Stomach smooth muscle (tissue), 2 donors: Measurements from ENCODE around the gene SLC9A2.

Experiments
- H3K27ac ChIP-seq: one replicate; pipeline ENCODE4 v1.7.0; 2013; ENCODE audit warnings: mild to moderate bottlenecking, low read length, inconsistent platforms
- H3K27me3 ChIP-seq, 2 donors: one replicate each; pipeline ENCODE4 v1.7.0; 2013; ENCODE audit warnings: low read length in 2 of 2; ENCODE audit not compliant: insufficient read depth in 2 of 2, control insufficient read depth in 1 of 2
- H3K36me3 ChIP-seq, 2 donors: one replicate each; pipeline ENCODE4 v1.7.0; 2013; ENCODE audit warnings: low read length in 2 of 2; ENCODE audit not compliant: control insufficient read depth in 2 of 2, insufficient read depth in 2 of 2
- H3K4me1 ChIP-seq: one replicate; pipeline ENCODE4 v1.7.0; 2013; ENCODE audit warnings: low read length; ENCODE audit not compliant: control insufficient read depth, insufficient read depth
- H3K4me3 ChIP-seq, 2 donors: one replicate each; pipeline ENCODE4 v1.7.0; 2013; ENCODE audit warnings: low read length in 2 of 2
- H3K9ac ChIP-seq, 2 donors: one replicate each; pipeline ENCODE4 v1.7.0; 2013; ENCODE audit warnings: low read length in 2 of 2, mild to moderate bottlenecking in 1 of 2
- H3K9me3 ChIP-seq, 2 donors: one replicate each; pipeline ENCODE4 v1.7.0; 2013; ENCODE audit warnings: low read length in 2 of 2; ENCODE audit not compliant: control insufficient read depth in 2 of 2
- donor health status: healthy.
- donor health status: Pancreatic carcinoma.

The SLC9A2 gene

GRCh38 chr2:102639429-102639828 is 20.1 kb downstream of the SLC9A2 start:
- Histone ChIP-seq H3K27ac (no peak overlapping the region), H3K27me3 (peaks cover 0 to 5% of the 10 kb centered on the region in 2 donors), H3K9ac (no peak overlapping the region), H3K4me1 (no peaks in the 10 kb centered on the region), H3K9me3 (no peaks in the 10 kb centered on the region), H3K4me3 (no peak overlapping the region), H3K36me3 (no peaks in the 10 kb centered on the region)

GRCh38 chr2:102652126-102652525 is 32.8 kb downstream of the SLC9A2 start:
- H3K4me1 ChIP-seq, result no peaks in the 10 kb centered on the region
- no peak overlapping the region for H3K27ac ChIP-seq
- no peaks in the 10 kb centered on the region for H3K27me3 ChIP-seq
- H3K36me3 ChIP-seq, result no peaks in the 10 kb centered on the region
- H3K4me3 ChIP-seq, result no peak overlapping the region
- no peaks in the 10 kb centered on the region for H3K9me3 ChIP-seq
- H3K9ac ChIP-seq, result no peak overlapping the region

GRCh38 chr2:102657770-102658169 is 38.4 kb downstream of the SLC9A2 start:
- H3K27ac ChIP-seq, result no peak overlapping the region
- no peak overlapping the region for H3K9ac ChIP-seq
- no peaks in the 10 kb centered on the region for H3K4me1 ChIP-seq
- no peaks in the 10 kb centered on the region for H3K36me3 ChIP-seq
- no peak overlapping the region for H3K4me3 ChIP-seq
- H3K27me3 ChIP-seq, result no peaks in the 10 kb centered on the region
- no peaks in the 10 kb centered on the region for H3K9me3 ChIP-seq

GRCh38 chr2:102660070-102660469 is 40.7 kb downstream of the SLC9A2 start:
- Histone ChIP-seq H3K4me1 (no peaks in the 10 kb centered on the region), H3K27ac (no peak overlapping the region), H3K4me3 (no peak overlapping the region), H3K9ac (no peak overlapping the region), H3K27me3 (no peaks in the 10 kb centered on the region), H3K9me3 (no peaks in the 10 kb centered on the region), H3K36me3 (no peaks in the 10 kb centered on the region)

GRCh38 chr2:102660574-102660973 is 41.2 kb downstream of the SLC9A2 start:
- no peaks in the 10 kb centered on the region for H3K36me3 ChIP-seq
- no peaks in the 10 kb centered on the region for H3K4me1 ChIP-seq
- H3K9me3 ChIP-seq, result no peaks in the 10 kb centered on the region
- no peak overlapping the region for H3K27ac ChIP-seq
- H3K27me3 ChIP-seq, result no peaks in the 10 kb centered on the region
- H3K9ac ChIP-seq, result no peak overlapping the region
- no peak overlapping the region for H3K4me3 ChIP-seq

- H3K4me1 ChIP-seq, result no peaks in the 10 kb centered on the region
- H3K9ac ChIP-seq, result no peak overlapping the region
- H3K4me3 ChIP-seq, result no peak overlapping the region
- no peaks in the 10 kb centered on the region for H3K36me3 ChIP-seq
- no peaks in the 10 kb centered on the region for H3K27me3 ChIP-seq
- no peak overlapping the region for H3K27ac ChIP-seq
- no peaks in the 10 kb centered on the region for H3K9me3 ChIP-seq
These were observed 42.5 kb downstream of the SLC9A2 start for GRCh38 chr2:102661846-102662245.

GRCh38 chr2:102662833-102663232 is 43.5 kb downstream of the SLC9A2 start:
- Histone ChIP-seq H3K27me3 (no peaks in the 10 kb centered on the region), H3K9ac (no peak overlapping the region), H3K9me3 (no peaks in the 10 kb centered on the region), H3K4me1 (no peaks in the 10 kb centered on the region), H3K4me3 (no peak overlapping the region), H3K36me3 (no peaks in the 10 kb centered on the region), H3K27ac (no peak overlapping the region)

GRCh38 chr2:102663381-102663780 is 44.0 kb downstream of the SLC9A2 start:
- Histone ChIP-seq H3K4me1 (no peaks in the 10 kb centered on the region), H3K36me3 (no peaks in the 10 kb centered on the region), H3K9me3 (no peaks in the 10 kb centered on the region), H3K9ac (no peak overlapping the region), H3K4me3 (no peak overlapping the region), H3K27me3 (no peaks in the 10 kb centered on the region), H3K27ac (no peak overlapping the region)

GRCh38 chr2:102664471-102664909 is 45.1 kb downstream of the SLC9A2 start:
- no peak overlapping the region for H3K27ac ChIP-seq
- H3K9me3 ChIP-seq, result no peaks in the 10 kb centered on the region
- no peak overlapping the region for H3K9ac ChIP-seq
- no peaks in the 10 kb centered on the region for H3K27me3 ChIP-seq
- no peak overlapping the region for H3K4me3 ChIP-seq
- H3K36me3 ChIP-seq, result no peaks in the 10 kb centered on the region
- H3K4me1 ChIP-seq, result no peaks in the 10 kb centered on the region

GRCh38 chr2:102667072-102667471 is 47.7 kb downstream of the SLC9A2 start:
- Histone ChIP-seq H3K27ac (no peak overlapping the region), H3K9ac (no peak overlapping the region), H3K9me3 (no peaks in the 10 kb centered on the region)

GRCh38 chr2:102668171-102668570 is 48.8 kb downstream of the SLC9A2 start:
- H3K36me3 ChIP-seq, result no peaks in the 10 kb centered on the region
- H3K27ac ChIP-seq, result no peak overlapping the region
- H3K4me1 ChIP-seq, result no peaks in the 10 kb centered on the region
- H3K27me3 ChIP-seq, result no peaks in the 10 kb centered on the region
- H3K9ac ChIP-seq, result no peak overlapping the region
- no peaks in the 10 kb centered on the region for H3K9me3 ChIP-seq
- no peak overlapping the region for H3K4me3 ChIP-seq

More at GRCh38 chr2:102667072-102667471, 47.7 kb downstream of the SLC9A2 start:
- Histone ChIP-seq H3K27me3 (no peaks in the 10 kb centered on the region), H3K4me1 (no peaks in the 10 kb centered on the region), H3K36me3 (no peaks in the 10 kb centered on the region), H3K4me3 (no peak overlapping the region)
